Stimulated activated CD4-positive, alpha-beta T cell treated with anti-CD3 and anti-CD28 coated beads, Interleukin-4, amount 100 ng/mL, for 4 hours (primary cell): Measurements from ENCODE around the gene EP300.
"Not testable (repeated sequence)": the region's sequence is repeated elsewhere in the genome, so short reads cannot be mapped to it uniquely, and the experiment has no call there.

Experiments
- DNase-seq, 2 experiments: peaks; one replicate each; pipeline ENCODE4 v3.0.0-alpha.2; 2020

Gene EP300

GRCh38 chr22:41091132-41092022 lies 1.0 kb upstream of the EP300 start:
- DNase-seq = peak; percentile 99

GRCh38 chr22:41092847-41093411 lies 537 bp downstream of the EP300 start:
- DNase-seq = peak in 1 of 2 experiments; percentile 17

- DNase-seq = no peak
Observed at GRCh38 chr22:41094041-41094593, 1.7 kb downstream of the EP300 start.

- no peak for DNase-seq
Observed at GRCh38 chr22:41096391-41096790, 4.0 kb downstream of the EP300 start.

GRCh38 chr22:41096841-41097240 lies 4.4 kb downstream of the EP300 start:
- DNase-seq = no peak

- no peak for DNase-seq
Observed at GRCh38 chr22:41099036-41099435, 6.6 kb downstream of the EP300 start.

GRCh38 chr22:41106122-41106968 lies 14.0 kb downstream of the EP300 start:
- no peak for DNase-seq

- DNase-seq = not testable (repeated sequence)
Observed at GRCh38 chr22:41106969-41107325, 14.6 kb downstream of the EP300 start.

GRCh38 chr22:41110968-41111367 lies 18.6 kb downstream of the EP300 start:
- DNase-seq = no peak

GRCh38 chr22:41116342-41116741 lies 23.9 kb downstream of the EP300 start:
- DNase-seq = no peak

GRCh38 chr22:41117127-41117965 lies 25.0 kb downstream of the EP300 start:
- no peak for DNase-seq

- no peak for DNase-seq
Observed at GRCh38 chr22:41123151-41123550, 30.8 kb downstream of the EP300 start.

- no peak for DNase-seq
Observed at GRCh38 chr22:41124086-41124485, 31.7 kb downstream of the EP300 start.

GRCh38 chr22:41127451-41127850 lies 35.1 kb downstream of the EP300 start:
- no peak for DNase-seq

- no peak for DNase-seq
Observed at GRCh38 chr22:41128606-41129005, 36.2 kb downstream of the EP300 start.

- DNase-seq = no peak
Observed at GRCh38 chr22:41132550-41132949, 40.2 kb downstream of the EP300 start.

GRCh38 chr22:41140365-41140957 lies 48.1 kb downstream of the EP300 start:
- no peak for DNase-seq

- DNase-seq = not testable (repeated sequence)
Observed at GRCh38 chr22:41145921-41146320, 53.5 kb downstream of the EP300 start.

- DNase-seq = no peak
Observed at GRCh38 chr22:41146573-41146972, 54.2 kb downstream of the EP300 start.

GRCh38 chr22:41147722-41148121 lies 55.3 kb downstream of the EP300 start:
- no peak for DNase-seq

- no peak for DNase-seq
Observed at GRCh38 chr22:41152902-41153301, 60.5 kb downstream of the EP300 start.

- no peak for DNase-seq
Observed at GRCh38 chr22:41157083-41157482, 64.7 kb downstream of the EP300 start.
